Middle frontal gyrus (tissue), 1 donor: ENCODE results near the gene GRIA4.
"Not testable (repeated sequence)": the region's sequence is repeated elsewhere in the genome, so short reads cannot be mapped to it uniquely, and the experiment has no call there.

Experiments used
- DNase-seq: peaks from one replicate; pipeline ENCODE4 v3.0.0-alpha.2; 2015; ENCODE audit warnings: low spot score; ENCODE audit errors: extremely low spot score

GRIA4 gene

DNA sequence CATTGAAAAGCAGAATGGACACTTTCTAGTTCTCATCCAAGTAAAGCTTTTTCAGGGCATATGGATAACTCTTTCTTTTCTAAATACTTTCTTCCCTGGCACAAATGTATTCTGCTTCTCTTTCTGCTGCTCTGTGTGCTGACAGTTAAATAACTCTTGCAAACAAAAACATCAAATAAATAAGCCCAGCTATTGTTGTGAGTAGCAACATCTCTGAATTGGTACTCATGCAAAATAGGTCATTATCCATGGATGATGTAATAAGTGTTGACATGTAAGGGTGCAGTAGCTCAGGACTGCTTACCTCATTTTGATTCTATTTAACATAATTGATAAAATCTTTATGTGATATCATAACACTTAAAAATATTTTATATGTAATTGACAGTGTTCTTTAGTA lies 247.9 kb downstream of the GRIA4 start:
- no peak for DNase-seq

DNA sequence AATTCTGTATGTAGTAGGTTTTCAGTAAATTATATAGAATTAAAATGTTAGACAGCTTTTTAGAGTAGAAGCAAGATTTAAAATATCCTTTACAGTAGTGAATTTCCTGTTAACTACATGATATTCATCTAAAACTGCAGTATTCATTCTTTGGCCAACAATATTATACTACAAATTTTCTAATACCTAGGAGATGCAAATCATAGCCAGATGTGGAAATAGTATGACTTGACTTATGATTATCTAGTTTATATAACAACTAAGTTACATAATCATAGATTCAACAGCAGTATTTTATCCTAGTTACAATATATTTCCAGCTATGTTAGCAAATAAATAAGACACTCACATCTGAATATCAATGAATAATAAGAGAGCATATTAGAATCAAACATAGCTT lies 249.0 kb downstream of the GRIA4 start:
- DNase-seq: no peak

DNA sequence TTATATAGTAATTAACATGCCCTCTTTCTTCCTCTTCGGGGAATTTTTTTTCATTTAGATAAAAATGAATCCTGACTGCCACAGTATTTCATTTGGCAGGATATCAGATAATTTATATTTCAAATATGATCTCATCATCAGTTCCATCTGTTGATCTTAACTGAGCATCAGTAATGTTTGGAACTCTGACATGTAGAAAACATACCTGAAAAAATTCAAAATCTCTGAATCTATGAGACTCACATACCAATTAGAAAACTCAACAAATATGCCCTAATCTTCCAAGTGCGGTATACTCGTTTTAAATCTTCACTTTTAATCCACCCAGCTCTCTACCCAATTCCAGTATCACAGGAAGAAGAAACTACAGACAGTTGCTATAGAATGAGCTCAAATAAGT lies 250.2 kb downstream of the GRIA4 start:
- DNase-seq: no peak

DNA sequence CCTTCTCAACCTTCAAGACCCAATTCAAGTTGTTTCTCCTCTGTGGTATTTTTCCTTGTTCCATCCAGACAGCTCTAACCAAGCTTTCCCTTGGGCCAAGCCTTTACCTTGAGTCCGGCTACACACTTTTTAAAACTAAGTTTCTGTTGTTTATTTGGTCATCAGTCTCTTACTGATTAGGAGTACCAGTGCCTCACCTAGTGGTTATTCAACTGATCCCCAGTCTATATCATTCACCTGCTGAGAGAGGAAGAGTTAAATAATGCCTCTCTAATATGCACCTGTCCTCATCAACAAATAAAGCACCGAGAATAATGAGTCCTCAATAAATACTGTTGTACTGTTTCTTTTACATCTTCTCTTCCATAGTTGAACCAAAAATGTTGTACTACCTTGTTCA lies 251.4 kb downstream of the GRIA4 start:
- no peak for DNase-seq

DNA sequence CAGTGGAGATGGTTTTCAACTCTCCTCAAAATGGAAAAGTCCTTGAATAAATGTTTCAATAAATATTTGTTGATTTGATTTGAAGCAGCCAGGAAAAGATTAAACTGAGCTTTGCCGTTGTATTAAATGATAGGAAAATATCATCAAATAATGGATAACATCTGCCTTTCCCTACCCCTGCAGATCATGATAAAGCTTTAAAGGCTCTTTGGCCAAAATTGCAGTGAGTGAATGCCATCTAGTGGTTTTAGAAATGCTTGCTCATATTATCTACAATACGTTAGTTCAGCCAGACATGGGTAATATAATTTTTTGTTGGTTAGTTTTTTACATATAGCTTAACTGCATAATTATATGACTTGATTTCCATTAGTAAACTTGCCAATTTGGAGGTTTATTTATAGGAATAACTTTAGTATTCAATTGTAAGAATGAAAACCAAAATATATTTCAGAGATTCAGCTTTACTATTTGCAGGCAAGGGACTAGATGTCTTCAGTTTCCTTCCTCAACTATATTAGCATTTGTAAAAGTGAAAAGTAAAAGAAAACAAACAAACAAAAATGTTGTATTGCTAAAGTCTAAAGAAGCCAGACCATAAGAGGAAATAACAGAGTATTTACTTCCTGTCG lies 253.0 kb downstream of the GRIA4 start:
- peak; percentile 61 for DNase-seq

DNA sequence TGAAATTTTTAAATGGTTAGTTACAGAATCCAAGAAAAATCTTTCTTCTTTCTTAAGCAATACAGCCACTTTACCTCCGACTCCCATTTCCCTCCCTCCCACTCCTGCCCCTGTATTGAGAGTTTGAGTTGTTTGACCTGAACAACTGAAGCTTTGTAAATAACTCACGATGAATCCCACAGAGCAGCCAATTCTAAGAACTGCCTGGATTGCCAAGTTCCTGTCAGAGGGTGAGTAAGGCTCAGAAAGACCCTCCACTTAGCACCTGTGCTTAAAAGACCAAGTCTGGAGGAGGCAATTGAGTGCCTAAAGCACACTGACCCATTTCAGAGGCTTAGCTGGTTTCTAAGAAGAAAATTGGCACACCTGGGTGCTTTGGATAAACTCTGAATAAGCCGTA lies 253.7 kb downstream of the GRIA4 start:
- no peak for DNase-seq

DNA sequence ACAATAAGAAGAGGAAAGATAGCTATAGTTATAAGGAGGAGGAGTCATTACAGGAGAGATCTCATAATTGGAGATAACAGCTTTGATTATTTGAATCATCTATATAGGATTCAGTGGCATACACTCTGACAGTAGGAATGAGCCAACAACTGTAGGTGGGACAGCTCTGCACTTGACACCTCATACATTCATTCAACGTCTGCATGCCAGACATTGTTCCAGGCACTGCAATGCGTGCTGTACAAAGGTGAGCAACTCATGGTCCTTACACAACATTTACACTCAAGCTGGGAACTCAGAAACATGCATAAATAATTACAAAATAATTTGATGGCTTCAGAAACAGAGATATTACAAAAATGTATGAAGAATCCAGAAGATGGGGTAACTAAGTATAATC lies 257.9 kb downstream of the GRIA4 start:
- no peak for DNase-seq

DNA sequence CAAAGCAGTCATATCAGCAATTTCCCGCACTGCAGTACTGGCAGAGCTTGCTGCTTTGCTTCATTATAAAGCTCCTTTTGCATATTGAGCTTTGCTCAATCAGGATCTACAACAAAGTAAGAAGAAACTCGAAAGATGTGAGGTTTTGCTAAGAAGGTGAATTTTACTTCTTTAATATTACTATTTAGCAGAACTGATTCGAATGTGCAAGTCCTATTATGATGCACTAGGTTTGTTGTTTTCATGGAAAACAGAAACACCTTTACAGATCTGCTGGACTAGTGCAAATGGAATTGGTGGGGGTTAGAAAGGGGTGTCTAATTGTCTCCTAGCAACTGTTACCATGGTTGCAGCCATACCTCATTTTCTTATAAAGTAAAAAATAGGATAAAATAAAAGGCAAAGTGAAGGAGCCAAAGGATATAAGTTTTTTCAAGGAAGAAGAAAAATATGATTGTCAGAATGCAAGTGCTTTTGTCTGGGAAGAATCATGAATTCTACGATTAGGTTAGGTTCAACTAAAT lies 259.0 kb downstream of the GRIA4 start:
- DNase-seq: no peak

DNA sequence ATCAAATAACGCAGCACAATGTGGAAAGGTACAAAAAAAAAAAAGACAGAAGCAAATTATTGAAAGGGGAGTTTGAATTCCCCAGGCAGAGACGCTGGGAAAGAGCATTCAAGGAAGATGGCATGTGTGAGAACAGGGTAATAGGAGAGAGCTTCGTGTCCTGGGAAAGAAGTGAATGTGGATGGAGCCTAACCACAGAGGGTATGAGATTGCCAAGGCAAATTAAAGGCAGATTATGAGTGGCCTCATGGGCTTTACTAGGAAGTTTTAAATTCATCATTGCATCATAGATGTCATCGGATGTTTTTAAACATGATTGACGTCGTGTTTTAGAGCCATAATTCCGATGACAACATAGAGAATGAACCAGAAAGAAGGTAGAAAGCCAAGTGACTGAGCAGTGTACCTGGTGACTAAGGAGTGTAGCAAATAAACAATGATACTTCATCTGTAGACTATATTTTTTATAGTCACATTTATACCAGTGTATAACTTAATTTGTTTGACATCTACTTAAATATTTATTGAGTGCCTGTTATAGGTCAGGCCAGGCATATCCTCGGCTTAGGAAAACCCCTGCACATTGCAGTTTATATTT lies 260.7 kb downstream of the GRIA4 start:
- no peak for DNase-seq

DNA sequence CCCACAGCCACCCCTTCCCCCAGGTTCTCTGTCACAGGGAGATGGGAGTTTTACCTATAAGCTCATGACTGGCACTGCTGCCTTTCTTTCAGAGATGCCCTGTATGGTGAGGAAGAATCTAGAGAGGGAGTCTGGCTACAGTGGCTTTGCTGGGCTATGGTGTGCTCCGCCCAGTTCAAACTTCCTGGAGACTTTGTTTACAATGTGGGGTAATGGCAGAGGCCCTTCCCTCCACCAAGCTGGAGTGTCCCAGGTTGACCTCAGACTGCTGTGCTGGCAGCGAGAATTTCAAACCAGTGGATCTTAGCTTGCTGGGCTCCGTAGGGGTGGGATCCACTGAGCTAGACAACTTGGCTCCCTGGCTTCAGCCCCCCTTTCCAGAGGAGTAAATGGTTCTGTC lies 268.6 kb downstream of the GRIA4 start:
- no peak for DNase-seq

DNA sequence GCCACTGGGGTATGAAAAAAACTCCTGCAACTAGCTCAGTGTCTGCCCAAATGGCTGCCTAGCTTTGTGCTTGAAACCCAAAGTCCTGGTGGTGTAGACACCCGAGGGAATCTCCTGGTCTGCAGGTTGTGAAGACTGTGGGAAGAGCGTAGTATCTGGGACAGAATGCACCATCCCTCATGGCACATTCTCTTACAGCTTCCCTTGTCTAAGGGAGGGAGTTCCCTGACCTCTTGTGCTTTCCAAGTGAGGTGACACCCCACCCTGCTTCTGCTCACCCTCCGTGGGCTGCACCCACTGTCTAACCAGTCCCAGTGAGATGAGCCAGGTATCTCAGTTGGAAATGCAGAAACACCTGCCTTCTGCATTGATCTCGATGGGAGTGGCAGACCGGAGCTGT lies 269.1 kb downstream of the GRIA4 start:
- DNase-seq: not testable (repeated sequence)

DNA sequence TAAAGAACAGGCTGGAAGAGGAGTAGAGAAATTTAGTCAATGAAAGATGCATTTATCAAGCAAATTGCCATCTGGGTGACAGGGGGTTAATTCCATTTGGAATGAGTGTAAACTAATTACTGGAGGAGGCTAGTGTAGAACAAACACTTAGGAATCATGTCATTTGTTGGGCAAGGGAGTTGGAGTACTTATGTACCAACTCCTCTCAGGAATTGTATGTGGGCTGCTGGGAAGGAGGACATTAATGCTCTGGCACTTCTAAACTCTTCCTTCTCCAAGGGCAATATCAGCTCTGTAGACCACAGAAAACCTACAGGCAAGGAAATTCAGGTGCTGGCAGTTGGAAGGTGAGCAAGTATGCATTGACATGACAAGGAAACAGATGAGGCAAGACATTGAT lies 271.2 kb downstream of the GRIA4 start:
- no peak for DNase-seq

DNA sequence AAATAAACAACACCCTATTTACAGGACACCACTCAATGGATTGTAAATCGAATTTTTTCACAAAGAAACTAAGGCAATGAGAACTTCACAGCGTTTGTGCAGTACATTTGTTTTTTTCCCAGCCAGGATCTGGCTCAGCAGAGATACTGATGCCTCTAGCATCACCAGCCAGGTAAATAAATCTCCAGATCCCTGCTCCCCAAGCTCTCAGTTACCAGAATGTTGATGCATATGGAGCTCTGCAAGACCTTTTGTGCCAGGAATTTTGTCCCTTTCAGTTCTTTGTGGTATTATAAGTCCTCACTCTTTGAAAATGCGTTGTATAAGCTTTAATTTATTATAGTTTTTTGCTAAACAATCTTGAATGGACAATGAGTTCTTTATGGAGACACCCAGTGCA lies 274.6 kb downstream of the GRIA4 start:
- no peak for DNase-seq

DNA sequence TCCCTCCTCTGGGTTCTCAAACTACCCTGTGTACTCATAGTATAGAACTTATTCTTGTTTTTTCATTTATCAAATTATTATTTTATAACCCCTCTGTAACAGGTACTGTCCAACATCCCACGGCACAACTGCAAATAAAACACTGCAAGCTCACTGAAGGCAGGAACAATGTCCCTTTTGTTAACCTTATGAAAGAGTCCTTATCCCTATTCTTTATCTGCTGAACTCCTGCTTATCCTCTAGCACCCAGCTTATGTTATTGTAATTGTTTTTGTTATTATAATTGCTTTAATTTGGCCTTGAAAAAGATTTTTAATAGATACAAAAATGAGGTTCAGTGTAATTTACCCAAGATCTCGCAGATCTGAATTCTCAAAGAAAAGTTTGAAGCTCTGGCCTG lies 281.8 kb downstream of the GRIA4 start:
- no peak for DNase-seq

DNA sequence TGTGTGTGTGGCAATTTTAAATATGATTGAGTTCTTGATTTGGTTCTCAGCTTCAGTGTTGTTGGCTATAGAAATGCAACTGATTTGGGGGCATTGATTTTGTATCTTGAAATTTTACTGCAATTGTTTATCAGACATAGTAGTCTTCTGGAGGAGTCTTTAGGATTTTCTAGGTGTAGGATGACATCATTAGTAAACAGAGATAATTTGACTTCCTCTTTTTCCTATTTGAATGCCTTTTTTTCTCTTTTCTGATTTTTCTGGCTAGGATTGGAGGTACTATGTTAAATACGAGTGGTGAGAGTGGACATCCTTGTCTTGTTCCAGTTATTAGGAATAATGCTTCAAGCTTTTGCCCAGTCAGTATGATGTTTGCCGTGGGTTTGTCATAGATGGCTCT lies 287.3 kb downstream of the GRIA4 start:
- no peak for DNase-seq

DNA sequence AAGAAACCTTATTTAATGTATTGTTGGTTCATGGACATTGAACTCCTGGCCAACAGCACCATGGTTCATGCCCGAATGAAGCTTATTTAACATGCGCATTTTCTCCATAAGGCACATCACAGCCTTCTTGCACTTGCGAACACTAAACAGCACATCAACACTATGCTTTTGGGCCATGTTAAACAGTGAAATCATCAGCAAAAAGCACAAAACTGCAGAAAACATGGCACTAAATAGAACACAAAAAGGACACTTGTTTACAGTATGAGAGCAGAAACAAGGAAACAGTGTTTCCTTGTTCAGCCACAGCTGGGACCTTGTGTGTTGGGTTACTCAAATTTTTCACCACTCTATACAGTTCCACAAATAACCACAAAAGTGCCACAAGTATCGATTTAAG lies 289.9 kb downstream of the GRIA4 start:
- DNase-seq: peak; percentile 31

DNA sequence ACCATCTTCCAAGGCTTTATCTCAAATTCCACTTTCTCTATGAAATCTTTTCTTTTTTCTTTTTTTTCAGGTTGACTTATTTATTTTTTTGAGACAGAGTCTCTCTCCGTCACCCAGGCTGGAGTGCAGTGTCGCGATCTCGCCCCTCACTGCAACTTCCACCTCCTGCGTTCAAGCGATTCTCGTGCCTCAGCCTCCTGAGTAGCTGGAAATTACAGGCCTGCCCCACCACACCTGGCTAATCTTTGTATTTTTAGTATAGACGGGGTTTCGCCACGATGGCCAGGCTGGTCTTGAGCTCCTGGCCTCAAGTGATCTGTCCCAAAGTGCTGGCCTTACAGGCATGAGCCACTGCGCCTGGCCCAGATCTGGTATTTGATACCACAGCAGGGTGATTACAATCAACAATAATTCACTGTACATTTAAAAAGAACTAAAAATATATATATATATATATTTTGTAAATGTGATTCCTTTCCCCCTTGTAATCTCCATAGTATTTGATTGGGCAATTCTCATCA lies 290.7 kb downstream of the GRIA4 start:
- no peak for DNase-seq

DNA sequence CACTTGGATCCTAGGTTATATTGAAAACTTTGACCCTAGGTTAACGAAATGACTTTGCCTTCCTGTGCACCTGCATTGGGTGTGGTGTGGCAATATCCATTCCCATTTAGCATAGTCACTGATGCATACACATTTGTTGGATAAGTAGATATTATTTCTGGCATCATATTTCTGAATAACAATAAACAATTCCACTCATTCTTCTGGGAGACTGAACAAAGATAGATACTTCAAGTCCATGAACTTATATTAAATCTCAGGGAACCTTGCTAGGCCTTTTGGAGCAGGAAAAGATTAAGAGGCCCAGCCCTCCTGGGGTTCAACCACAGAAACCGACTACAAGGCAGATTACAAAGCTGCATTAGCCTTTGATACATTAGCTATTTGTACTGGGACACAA lies 293.2 kb downstream of the GRIA4 start:
- no peak for DNase-seq

DNA sequence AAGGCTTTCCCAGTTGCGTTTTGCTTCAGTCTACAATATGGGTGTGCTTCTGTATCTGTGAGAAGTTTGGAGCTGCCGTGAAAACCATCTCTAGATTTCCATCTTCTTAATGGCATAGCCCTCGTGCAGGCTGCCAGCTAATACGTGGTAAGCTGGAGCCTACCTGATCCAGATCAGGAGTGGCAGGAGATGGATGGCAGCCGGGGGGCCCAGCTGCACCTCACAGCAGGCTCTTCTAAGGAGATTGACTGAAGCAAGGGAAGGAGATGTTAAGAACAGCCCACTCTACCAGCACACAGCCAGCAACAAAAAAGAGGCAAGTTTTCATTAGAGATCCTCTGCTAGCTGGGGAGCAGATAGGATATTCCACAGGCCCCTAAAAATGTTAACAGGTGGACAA lies 296.6 kb downstream of the GRIA4 start:
- no peak for DNase-seq

DNA sequence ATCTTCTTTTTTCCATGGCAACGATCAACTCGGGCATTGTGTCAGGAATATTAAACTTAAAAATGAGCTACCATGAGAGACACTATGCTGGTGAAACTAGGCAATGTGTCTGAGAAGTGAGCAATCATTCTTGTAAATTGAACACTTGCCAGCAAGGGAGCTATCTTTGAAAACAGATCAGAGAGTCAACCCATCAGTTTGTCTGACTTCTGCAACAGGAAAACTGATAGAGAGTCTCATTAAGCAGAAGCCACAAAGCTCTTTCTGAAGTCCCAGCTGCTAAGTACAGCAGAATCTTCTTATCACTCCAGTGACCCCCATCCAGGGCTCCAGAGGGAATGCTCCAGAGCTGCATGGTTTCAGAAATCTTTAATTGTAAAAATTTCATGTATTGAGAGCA lies 297.4 kb downstream of the GRIA4 start:
- DNase-seq: no peak

DNA sequence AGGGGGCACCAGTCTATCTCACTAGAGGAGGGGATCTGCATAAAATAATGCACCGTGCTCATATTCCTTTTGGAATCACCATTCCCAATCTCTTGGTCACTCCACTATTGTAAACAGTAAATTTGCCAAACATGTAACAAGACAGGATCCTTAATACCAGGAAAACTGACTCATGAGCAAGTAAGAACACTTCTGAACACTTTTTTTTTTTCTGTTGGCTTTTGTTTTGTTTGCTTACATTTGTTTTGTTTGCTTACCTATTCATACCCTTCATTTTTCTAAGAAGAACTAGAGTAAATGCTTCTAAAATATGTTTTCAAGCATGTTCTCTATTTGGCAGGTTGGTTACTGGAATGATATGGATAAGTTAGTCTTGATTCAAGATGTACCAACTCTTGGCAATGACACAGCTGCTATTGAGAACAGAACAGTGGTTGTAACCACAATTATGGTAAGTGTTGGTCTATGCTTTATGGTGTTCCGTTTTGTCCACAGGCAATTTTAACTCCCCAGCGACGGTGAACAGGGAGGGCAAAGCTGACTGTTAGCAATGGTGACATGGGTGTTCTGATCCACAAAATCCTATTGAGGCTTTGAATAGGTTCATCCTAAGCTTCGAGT lies 300.3 kb downstream of the GRIA4 start:
- no peak for DNase-seq

DNA sequence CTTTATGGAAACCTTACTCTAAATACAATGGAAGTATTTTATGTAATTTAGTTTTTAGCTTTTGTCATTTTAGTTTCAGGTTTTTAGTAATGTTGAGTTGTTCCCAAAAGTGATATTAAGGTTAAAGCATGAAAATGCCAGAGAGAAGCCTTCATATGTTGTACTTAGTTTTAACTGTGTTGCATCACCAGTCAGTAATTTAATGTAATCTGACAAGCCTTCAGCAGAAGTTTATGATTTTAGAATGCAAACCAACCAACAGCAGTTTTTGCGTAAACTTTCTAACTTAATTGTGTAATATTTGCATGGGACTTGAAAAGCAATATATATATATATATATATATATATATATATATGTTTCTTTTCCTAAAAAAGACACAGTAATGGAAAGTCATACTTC lies 301.6 kb downstream of the GRIA4 start:
- DNase-seq: no peak

DNA sequence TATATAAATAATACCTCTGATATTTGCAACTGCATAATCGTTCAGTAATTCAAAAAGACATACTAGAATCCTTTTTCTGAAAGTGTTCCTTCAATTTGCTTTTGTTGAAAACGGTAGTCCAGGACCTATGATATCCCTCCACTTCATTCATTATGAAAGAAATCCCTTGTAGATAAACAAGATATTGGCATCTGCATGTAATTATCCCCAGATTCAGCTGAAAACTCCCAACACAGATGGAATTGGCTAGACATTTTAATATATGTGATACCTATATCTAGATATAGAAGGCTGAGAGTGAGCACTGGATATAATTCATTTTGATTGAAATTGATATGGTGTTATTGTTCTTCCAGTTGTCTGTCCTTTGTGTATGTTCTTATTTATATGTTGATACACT lies 302.8 kb downstream of the GRIA4 start:
- DNase-seq: no peak
